Measurements from ENCODE around the gene LCE2D.
"Not testable (repeated sequence)": the region's sequence is repeated elsewhere in the genome, so short reads cannot be mapped to it uniquely, and the experiment has no call there.

Gene LCE2D, protein sequence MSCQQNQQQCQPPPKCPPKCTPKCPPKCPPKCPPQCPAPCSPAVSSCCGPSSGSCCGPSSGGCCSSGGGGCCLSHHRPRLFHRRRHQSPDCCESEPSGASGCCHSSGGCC
- total RNA-seq: 0 reads per million in 2 experiments

DNA sequence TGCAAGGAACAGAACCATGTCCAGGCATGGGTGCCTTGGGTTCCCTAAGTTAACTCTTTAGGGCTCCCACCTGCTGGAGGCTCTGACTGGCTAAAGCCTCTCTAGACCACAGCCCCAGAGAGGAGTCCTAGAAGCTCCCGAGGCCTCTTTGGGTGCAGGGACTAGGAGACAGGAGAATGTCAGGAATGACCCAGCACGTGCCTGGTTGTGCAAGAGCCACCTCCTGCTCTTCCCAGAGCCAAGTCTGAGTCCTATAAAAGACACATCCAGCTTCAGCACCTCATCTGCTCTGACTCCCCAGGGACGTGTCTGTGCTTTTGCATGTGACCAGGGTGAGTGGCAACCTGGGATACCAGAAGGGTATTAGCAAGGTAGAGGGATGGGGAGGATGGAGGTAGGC lies at the start of gene LCE2D:
Gene LCE2D (plus strand): TSS at position 283 of the 400 bp plus-strand sequence. CDS start 726 bp downstream, outside the sequence.
- DNase-seq (ENCODE audit: low read depth): no peak

DNA sequence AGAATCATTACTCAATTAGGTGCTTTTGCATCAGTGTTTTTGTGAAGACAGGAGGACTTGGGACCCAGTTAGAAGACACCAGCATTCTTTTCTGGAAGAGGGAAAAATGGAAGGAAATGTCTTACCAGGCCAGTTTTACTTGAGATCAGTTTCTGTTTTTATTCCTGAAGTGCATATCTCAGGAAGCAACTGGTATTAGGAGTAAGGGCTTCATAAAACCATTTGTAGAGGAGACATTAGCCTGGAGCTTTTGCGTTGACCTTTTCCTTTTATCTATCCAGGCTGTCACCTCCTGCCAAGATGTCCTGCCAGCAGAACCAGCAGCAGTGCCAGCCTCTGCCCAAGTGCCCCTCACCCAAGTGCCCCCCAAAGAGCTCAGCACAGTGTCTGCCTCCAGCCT lies 49.7 kb upstream of the LCE2D start, which contains the start of gene LCE3B:
Gene LCE3B (plus strand): TSS at position 301 of the 400 bp plus-strand sequence. CDS start 0 bp downstream, at position 301.
- no peak for DNase-seq (ENCODE audit: low read depth)

GRCh38 chr1:152621993-152622392 lies 41.2 kb upstream of the LCE2D start:
- DNase-seq (ENCODE audit: low read depth): no peak

DNA sequence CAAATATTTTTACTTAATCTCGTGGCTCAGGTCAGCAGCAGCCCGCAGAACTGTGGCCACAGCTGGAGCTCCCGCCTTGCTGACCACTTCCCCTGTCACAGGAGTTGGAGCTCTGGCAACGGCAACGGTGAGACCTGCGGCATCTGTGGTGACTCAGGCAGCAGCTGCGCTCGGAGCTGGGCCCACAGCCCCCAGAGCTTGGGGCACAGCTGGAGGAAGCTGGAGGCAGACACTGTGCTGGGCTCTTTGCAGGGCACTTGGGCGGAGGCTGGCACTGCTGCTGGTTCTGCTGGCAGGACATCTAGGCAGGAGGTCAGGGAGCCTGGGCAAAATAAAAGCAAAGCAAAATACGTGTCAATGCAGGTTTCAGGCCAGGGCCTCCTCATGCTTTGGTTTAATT lies 40.4 kb upstream of the LCE2D start, which contains the start of gene LCE3A:
Gene LCE3A (minus strand): TSS at position 301 of the 400 bp plus-strand sequence. CDS start 0 bp downstream, at position 301.
- DNase-seq (ENCODE audit: low read depth): no peak

GRCh38 chr1:152623203-152623844 lies 39.9 kb upstream of the LCE2D start:
- no peak for DNase-seq (ENCODE audit: low read depth)

DNA sequence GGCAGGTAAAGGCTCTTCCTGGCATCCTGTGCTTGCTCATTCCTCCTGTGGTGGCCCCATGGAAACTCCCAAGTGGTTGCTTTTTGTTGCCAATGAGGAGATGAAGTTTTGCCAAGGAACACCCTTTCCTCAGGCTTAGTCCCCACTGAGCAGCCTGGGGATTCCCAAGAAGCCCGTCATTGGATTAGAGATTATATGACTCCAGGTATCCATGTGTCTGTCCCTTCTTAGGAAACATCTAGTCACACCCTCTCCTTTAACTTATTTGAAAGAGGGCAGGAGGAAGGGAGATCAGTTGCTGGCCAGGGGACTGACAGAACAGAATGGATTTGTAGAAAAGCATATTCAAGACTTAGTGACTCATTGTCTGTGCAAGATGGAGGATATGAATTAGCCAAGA lies 36.4 kb upstream of the LCE2D start:
- no peak for DNase-seq (ENCODE audit: low read depth)

DNA sequence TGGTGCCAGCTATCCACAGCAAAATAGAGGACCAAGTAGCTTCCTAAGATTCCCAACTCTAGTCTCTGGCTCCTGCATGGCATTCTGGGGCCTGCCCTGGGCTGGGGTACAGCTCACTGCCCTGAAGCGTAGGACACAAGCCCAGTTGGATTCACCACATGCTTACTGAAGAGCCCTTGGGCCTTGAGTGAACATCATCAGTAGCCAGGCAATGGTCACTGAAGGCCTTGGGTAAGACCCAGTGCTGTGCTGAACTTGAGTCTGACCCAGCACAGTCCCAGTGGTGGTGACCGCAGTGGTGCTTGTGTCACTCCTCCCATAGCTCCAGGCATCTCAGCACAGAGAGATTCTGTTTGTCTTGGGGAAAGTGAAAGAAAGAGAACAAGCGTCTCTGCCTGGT lies 32.6 kb upstream of the LCE2D start:
- no peak for DNase-seq (ENCODE audit: low read depth)

DNA sequence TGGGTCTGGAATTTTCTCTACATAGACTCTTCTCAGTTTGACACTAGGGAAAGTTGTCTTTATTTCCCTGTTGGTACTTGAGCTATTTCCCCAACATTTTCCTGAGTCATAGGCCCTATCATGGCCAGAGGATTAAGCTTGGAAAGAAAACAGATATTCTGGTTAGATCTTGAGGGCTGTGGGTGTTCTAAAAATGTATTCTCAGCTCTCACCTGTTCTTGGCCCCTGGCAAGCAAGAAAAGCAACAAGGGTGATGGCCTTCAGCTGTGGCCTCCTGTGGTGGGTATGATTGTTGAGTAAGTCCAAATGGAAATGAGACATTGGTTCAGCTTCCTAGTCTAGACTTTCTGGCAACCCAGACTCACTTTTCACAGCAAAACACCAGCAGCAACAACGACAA lies 22.8 kb upstream of the LCE2D start:
- DNase-seq (ENCODE audit: low read depth): no peak

DNA sequence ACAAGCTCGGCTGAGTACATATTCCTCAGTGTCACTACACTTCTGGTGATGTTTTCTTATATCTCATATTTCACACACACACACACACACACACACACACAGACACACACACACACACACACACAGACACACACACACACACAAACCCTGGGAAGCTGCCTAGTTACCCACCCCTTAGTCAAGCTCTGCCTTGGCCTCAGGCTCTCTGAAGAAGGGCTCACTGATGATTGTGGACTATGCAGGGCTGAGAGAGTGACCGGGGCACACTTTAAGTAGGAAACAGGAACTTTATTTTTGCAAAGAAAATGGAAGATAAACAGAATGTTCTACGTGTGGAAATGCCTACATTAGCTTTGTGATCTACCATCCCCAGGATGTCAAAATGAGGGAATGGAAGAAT lies 19.2 kb upstream of the LCE2D start:
- no peak for DNase-seq (ENCODE audit: low read depth)

DNA sequence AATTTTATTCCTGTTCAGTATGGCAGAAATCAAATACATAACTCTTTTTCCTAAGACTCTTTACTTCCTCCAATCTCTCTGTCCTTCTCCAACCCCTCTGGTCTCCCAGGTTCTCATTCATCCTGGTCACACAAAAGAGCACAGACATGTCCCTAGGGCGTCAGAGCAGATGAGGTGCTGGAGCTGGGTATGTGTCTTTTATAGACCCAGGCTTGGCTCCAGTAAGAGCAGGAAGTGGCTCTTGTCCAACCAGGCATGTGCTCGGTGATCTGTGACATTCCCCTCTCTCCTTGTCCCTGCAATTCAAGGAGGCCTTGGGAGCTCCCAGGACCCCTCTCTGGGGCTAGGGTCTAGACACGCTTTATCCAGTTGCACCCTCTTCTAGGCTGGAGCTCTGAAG lies 18.0 kb upstream of the LCE2D start:
- DNase-seq (ENCODE audit: low read depth): no peak

DNA sequence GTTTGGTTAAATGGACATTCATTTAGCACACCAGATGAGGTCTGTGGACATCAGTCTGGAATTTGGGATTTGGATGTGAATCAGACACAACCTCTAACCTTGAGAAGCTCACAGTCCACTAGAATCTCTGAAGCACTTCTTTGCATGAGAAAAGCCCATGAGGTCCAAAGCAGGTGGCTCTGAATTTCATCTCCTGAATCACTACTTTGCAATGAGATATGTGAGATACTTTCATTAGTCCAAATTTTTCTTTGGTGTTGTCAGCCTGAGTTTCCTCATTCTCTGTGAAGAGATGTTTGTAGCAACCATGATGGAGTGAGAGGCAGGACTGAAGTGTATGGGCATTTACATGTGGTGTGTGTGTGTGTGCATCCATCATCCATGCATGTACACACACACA lies 16.5 kb upstream of the LCE2D start:
- no peak for DNase-seq (ENCODE audit: low read depth)

- peak; percentile 14 for DNase-seq (ENCODE audit: low read depth)
These were observed 9.1 kb upstream of the LCE2D start for GRCh38 chr1:152654110-152654509.

GRCh38 chr1:152656459-152656858 lies 6.7 kb upstream of the LCE2D start:
- no peak for DNase-seq (ENCODE audit: low read depth)

DNA sequence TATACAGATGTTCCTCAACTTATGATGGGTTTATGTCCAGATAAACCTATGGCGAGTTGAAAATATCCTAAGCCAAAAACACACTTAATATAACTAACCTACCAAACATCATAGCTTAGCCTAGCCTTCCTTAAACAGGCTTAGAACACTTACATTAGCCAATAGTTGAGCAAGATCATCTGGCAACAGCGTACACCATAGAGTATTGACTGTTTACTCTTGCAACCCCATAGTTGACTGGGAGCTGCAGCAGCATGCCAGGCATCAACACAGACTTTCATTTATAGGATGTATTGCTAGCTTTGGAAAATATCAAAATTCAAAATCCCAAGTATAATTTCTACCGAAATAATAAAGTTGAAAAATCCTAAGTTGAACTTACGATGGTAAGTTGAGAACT lies 5.5 kb upstream of the LCE2D start:
- no peak for DNase-seq (ENCODE audit: low read depth)

- no peak for DNase-seq (ENCODE audit: low read depth)
These were observed 4.5 kb upstream of the LCE2D start for GRCh38 chr1:152658649-152659048.

GRCh38 chr1:152666171-152666570 lies 3.0 kb downstream of the LCE2D start:
- not testable (repeated sequence) for DNase-seq (ENCODE audit: low read depth)

DNA sequence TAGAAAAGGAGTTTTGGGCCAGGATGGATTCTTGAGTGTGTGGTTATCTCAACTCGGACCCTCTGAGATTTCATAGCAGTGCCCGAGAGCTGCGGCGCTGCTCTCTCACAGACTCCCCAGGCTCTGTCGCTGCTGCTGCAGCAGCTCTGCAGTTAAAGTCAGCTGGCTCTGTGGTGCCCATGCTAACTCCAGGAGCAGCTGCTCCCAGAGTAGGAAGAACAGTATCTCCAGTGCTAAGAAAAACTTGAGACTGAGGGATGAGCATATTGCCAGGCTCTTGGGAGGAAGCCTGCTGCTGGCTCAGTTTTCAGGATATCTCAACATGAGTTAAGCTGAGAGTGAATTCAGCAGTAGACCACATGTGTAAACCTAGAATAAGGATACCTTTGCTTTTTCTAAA lies 4.5 kb downstream of the LCE2D start:
- DNase-seq (ENCODE audit: low read depth): no peak

DNA sequence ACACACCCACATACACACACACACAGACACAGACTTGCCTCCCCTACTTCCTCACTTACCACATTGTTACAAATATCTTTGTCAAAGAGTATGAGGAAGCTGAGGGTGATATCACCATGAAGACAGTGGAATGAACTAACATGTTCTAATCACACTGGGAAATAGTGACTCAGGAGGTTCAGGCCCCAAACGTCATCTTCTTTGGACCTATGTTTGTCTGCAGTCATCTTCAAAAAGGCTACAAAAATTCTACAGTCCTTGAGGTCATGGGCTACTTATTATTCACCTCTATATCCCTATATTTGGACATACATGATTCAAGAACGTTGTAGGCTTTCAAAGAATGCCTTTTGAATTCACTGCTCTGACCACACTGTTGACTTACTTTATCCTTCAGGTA lies 9.8 kb downstream of the LCE2D start:
- no peak for DNase-seq (ENCODE audit: low read depth)

DNA sequence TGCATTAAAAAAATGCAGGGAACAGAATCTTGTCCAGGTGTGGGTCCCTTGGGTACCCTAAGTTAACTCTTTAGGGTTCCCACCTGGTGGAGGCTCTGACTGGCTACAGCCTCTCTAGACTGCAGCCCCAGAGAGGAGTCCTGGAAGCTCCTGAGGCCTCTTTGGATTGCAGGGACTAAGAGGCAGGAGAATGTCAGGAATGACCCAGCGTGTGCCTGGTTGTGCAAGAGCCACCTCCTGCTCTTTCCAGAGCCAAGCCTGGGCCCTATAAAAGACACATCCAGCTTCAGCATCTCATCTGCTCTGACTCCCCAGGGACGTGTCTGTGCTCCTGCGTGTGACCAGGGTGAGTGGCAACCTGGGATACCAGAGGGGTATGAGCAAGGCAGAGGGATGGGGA lies 11.8 kb downstream of the LCE2D start, which contains the start of gene LCE2C:
Gene LCE2C (plus strand): TSS at position 297 of the 400 bp plus-strand sequence. CDS start 737 bp downstream, outside the sequence.
- not testable (repeated sequence) for DNase-seq (ENCODE audit: low read depth)

GRCh38 chr1:152679459-152679858 lies 16.3 kb downstream of the LCE2D start:
- DNase-seq (ENCODE audit: low read depth): no peak

- DNase-seq (ENCODE audit: low read depth): no peak
These were observed 18.4 kb downstream of the LCE2D start for GRCh38 chr1:152681616-152682015.

- DNase-seq (ENCODE audit: low read depth): no peak
These were observed 20.7 kb downstream of the LCE2D start for GRCh38 chr1:152683846-152684245.

DNA sequence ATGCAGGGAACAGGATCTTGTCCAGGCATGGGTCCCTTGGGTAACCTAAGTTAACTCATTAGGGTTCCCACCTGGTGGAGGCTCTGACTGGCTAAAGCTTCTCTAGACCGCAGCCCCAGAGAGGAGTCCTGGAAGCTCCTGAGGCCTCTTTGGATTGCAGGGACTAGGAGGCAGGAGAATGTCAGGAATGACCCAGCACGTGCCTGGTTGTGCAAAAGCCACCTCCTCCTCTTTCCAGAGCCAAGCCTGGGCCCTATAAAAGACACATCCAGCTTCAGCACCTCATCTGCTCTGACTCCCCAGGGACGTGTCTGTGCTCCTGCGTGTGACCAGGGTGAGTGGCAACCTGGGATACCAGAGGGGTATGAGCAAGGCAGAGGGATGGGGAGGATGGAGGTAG lies 22.6 kb downstream of the LCE2D start, which contains the start of gene LCE2B:
Gene LCE2B (plus strand): TSS at position 301 of the 400 bp plus-strand sequence. CDS start 721 bp downstream, outside the sequence.
- not testable (repeated sequence) for DNase-seq (ENCODE audit: low read depth)

All from T follicular helper cell (primary cell).